H1 (cell line): ENCODE data around the gene PLEKHM3. TPM values are rescaled to one million over a fixed set of nuclear protein-coding genes. Genes with fewer than 3 reads are reported as not detected.

Experiments used
- HDAC2 ChIP-seq, 2 experiments: fragments of 300-600 bp in 1 of 2; sonication (generic) in 1 of 2; IDR thresholded peaks; 2 replicates each; pipeline ENCODE4 v1.6.1; 2011 to 2012; ENCODE audit warnings: low read depth in 2 of 2, low read length in 2 of 2, mild to moderate bottlenecking in 2 of 2, moderate library complexity in 2 of 2, borderline replicate concordance in 1 of 2, inconsistent platforms in 1 of 2
- polyA plus RNA-seq, 7 experiments: library from polyadenylated mRNA; depleted of rRNA in 3 of 7; stranded (reverse) in 5 of 7; unstranded in 2 of 7; fragments of >200 nt in 5 of 7; fragments of 200-250 nt in 2 of 7; gene quantifications; 1 replicate in 5 of 7; 2 replicates in 1 of 7; 4 replicates in 1 of 7; pipeline versions ENCODE4 v1.2.1 to v1.2.3, GENCODE V29; 2011 to 2013; ENCODE audit warnings: missing spikeins in 2 of 7, mixed read lengths in 2 of 7
- total RNA-seq: library from RNA; stranded (reverse); fragmentation: NEBNext Ultra II Directional; extraction: Animal tissue kit (Norgen Biotek cat#: 25700); gene quantifications from 2 replicates; pipeline ENCODE4 v1.2.1, GENCODE V29; 2021

PLEKHM3 gene
- total and polyA plus RNA-seq, 2 of the 8 experiments (the other 6 are each of a cell fraction or from before 2014, with no cell fraction given): 2.3 to 5.8 TPM

GRCh38 chr2:207825045-207825954 lies 200.0 kb downstream of the PLEKHM3 start (continued):
- TF ChIP-seq HDAC2 (IDR thresholded peaks at IDR 0.05; ENCODE audit: borderline replicate concordance in 1 of 2, low read depth in 2 of 2, low read length in 2 of 2): no peak
